DND-41 (cell line): Measurements from ENCODE around the gene OR6B3.

Source experiments
- ATAC-seq: fragments of 200-7000 bp; cut with Tn5 transposase; 3 replicates; pipeline ENCODE4 v1.9.1; 2021; ENCODE audit warnings: low read depth; ENCODE audit not compliant: insufficient read depth
- DNase-seq: peaks from one replicate; pipeline ENCODE4 v3.0.0-alpha.2; 2020
- H2AFZ ChIP-seq: 2 replicates; pipeline ENCODE4 v1.6.0; 2012; ENCODE audit warnings: low read depth, low read length
- H3K27ac ChIP-seq: 2 replicates; pipeline ENCODE4 v1.5.1; 2012; ENCODE audit warnings: low read length, inconsistent platforms
- H3K27me3 ChIP-seq: fragments of 200-600 bp; sonication (generic); 2 replicates; pipeline ENCODE4 v1.6.0; 2012; ENCODE audit warnings: low read length, mild to moderate bottlenecking, inconsistent platforms; ENCODE audit not compliant: insufficient read depth, poor library complexity
- H3K36me3 ChIP-seq: 2 replicates; pipeline ENCODE4 v1.5.1; 2012; ENCODE audit warnings: low read length, inconsistent platforms; ENCODE audit not compliant: insufficient read depth
- H3K4me1 ChIP-seq: 2 replicates; pipeline ENCODE4 v1.5.1; 2012; ENCODE audit warnings: mild to moderate bottlenecking, low read length; ENCODE audit not compliant: insufficient read depth
- H3K4me2 ChIP-seq: 2 replicates; pipeline ENCODE4 v1.6.0; 2012; ENCODE audit warnings: mild to moderate bottlenecking, moderate library complexity, low read length, inconsistent platforms; ENCODE audit not compliant: insufficient read depth
- H3K4me3 ChIP-seq, 2 experiments: fragments of 200-600 bp in 1 of 2; shearing (Covaris generic) in 1 of 2; 2 replicates each; pipeline ENCODE4 v1.5.1; 2012 to 2016; ENCODE audit warnings: inconsistent platforms in 2 of 2, low read length in 2 of 2, mild to moderate bottlenecking in 2 of 2, low read depth in 1 of 2, moderate library complexity in 1 of 2
- H3K79me2 ChIP-seq: 2 replicates; pipeline ENCODE4 v1.6.0; 2012; ENCODE audit warnings: low read length, inconsistent platforms; ENCODE audit not compliant: insufficient read depth
- H3K9ac ChIP-seq: 2 replicates; pipeline ENCODE4 v1.6.0; 2012; ENCODE audit warnings: low read depth, mild to moderate bottlenecking, inconsistent platforms, low read length, moderate library complexity
- H3K9me3 ChIP-seq: 2 replicates; pipeline ENCODE4 v1.5.1; 2012; ENCODE audit warnings: low read length, moderate library complexity, mild to moderate bottlenecking, inconsistent platforms; ENCODE audit not compliant: insufficient read depth, severe bottlenecking
- H4K20me1 ChIP-seq: 2 replicates; pipeline ENCODE4 v1.6.0; 2012; ENCODE audit warnings: low read length; ENCODE audit not compliant: insufficient read depth
- CTCF ChIP-seq: IDR thresholded peaks from 2 replicates; pipeline ENCODE4 v1.5.1; 2012; ENCODE audit warnings: borderline replicate concordance, low read length, moderate library complexity, mild to moderate bottlenecking; ENCODE audit not compliant: poor library complexity, severe bottlenecking; ENCODE audit errors: extremely low read depth
- EZH2 ChIP-seq: IDR thresholded peaks from 3 replicates; pipeline ENCODE4 v1.6.1; 2012; ENCODE audit warnings: borderline replicate concordance, low read depth, mild to moderate bottlenecking, moderate library complexity, low read length, inconsistent platforms; ENCODE audit not compliant: severe bottlenecking

OR6B3 gene

GRCh38 chr2:240043279-240043989, 9.9 kb downstream of the OR6B3 start:
- no peaks in the 10 kb centered on the region for H3K4me1 ChIP-seq
- DNase-seq = no peak
- no peaks in the 10 kb centered on the region for H3K9me3 ChIP-seq

GRCh38 chr2:240042740-240043139, 10.6 kb downstream of the OR6B3 start:
- no peaks in the 10 kb centered on the region for H3K4me1 ChIP-seq
- H3K9ac ChIP-seq = no peak overlapping the region
- H3K4me3 ChIP-seq = no peak overlapping the region
- no peaks in the 10 kb centered on the region for H4K20me1 ChIP-seq
- ATAC-seq (no peak), DNase-seq (no peak)
- H2AFZ ChIP-seq = no peak overlapping the region
- no peaks in the 10 kb centered on the region for H3K36me3 ChIP-seq
- peaks cover 35% of the 10 kb centered on the region for H3K27me3 ChIP-seq
- no peaks in the 10 kb centered on the region for H3K9me3 ChIP-seq
- H3K79me2 ChIP-seq = no peaks in the 10 kb centered on the region
- no peak overlapping the region for H3K27ac ChIP-seq
- TF ChIP-seq CTCF = no peak
- TF ChIP-seq EZH2 = no peak
- no peak overlapping the region for H3K4me2 ChIP-seq

More at GRCh38 chr2:240043279-240043989, 9.9 kb downstream of the OR6B3 start:
- no peak overlapping the region for H3K27ac ChIP-seq
- no peak overlapping the region for H3K4me3 ChIP-seq
- H3K27me3 ChIP-seq = peaks cover 38% of the 10 kb centered on the region
- H3K36me3 ChIP-seq = no peaks in the 10 kb centered on the region
- no peak overlapping the region for H2AFZ ChIP-seq
- no peaks in the 10 kb centered on the region for H3K79me2 ChIP-seq
- ATAC-seq = no peak
- no peak overlapping the region for H3K4me2 ChIP-seq
- H3K9ac ChIP-seq = no peak overlapping the region
- TF ChIP-seq CTCF = no peak
- H4K20me1 ChIP-seq = no peaks in the 10 kb centered on the region

- Histone ChIP-seq H4K20me1 (no peaks in the 10 kb centered on the region), H3K9ac (no peak overlapping the region), H3K36me3 (no peaks in the 10 kb centered on the region), H3K4me3 (no peak overlapping the region), H3K9me3 (no peaks in the 10 kb centered on the region), H2AFZ (no peak overlapping the region), H3K4me2 (no peak overlapping the region), H3K27me3 (peaks cover 28% of the 10 kb centered on the region), H3K79me2 (no peaks in the 10 kb centered on the region), H3K4me1 (no peaks in the 10 kb centered on the region), H3K27ac (no peak overlapping the region)
- no peak for ATAC-seq
- no peak for DNase-seq
- no peak for TF ChIP-seq CTCF
- TF ChIP-seq EZH2 = no peak
These were observed 12.0 kb downstream of the OR6B3 start for GRCh38 chr2:240041363-240041762.
